ENCODE data around the gene EHBP1.
A peak's percentile ranks its signal among the peaks of the same experiment; 100 is the strongest.

Gene EHBP1

GRCh38 chr2:62958206-62958605 is 252.7 kb downstream of the EHBP1 start:
- no peak for FAIRE-seq
- DNase-seq (ENCODE audit: insufficient read length, low spot score): no peak
- no peak for TF ChIP-seq CTCF (IDR thresholded peaks at IDR 0.05; ENCODE audit: insufficient read depth, missing control alignments)

DNA sequence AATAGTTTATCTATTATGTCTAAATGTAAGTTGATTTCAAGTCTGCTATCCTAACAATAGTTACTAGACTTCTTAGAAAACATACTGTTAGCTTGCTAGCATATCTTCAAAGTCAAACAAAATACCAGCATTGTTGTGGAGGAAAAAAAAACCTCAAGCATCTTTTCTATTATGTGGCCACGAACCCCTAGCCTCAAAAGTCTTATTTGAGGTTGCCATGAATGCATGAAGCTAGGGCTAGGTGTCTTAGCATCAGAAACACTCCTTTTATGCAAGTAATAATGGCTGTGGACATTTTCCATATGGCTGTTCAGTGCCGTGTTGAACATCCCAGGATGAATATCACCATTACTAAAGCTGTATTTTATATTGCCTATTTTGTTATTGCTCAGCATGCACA is 258.5 kb downstream of the EHBP1 start:
- FAIRE-seq (no peak), DNase-seq (ENCODE audit: insufficient read length, low spot score) (no peak)
- no peak for TF ChIP-seq CTCF (IDR thresholded peaks at IDR 0.05; ENCODE audit: insufficient read depth, missing control alignments)

- DNase-seq (ENCODE audit: insufficient read length, low spot score): no peak
- no peak for FAIRE-seq
- no peak for TF ChIP-seq CTCF (IDR thresholded peaks at IDR 0.05; ENCODE audit: insufficient read depth, missing control alignments)
Observed at GRCh38 chr2:62964671-62965070, 259.2 kb downstream of the EHBP1 start.

DNA sequence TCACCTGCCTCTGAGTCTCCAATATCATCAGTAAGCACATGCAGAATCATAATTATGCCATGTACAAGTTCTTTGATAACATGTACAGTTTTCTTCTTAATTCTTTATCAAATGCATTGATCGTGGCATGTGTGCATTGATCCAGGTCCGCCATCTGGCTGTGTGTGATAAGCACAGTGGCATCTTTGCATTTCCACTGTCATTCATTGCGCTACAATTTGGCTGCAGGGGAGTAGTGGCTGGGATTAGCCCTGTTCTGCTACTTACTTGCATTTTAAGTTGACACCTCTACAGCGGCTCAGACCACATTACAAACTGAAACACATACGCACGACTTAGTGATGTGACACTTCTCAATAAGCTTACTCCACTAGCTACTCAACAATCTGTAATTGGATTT is 261.5 kb downstream of the EHBP1 start:
- no peak for TF ChIP-seq CTCF (IDR thresholded peaks at IDR 0.05; ENCODE audit: insufficient read depth, missing control alignments)
- peak; percentile 94 for FAIRE-seq
- DNase-seq (ENCODE audit: insufficient read length, low spot score): no peak

DNA sequence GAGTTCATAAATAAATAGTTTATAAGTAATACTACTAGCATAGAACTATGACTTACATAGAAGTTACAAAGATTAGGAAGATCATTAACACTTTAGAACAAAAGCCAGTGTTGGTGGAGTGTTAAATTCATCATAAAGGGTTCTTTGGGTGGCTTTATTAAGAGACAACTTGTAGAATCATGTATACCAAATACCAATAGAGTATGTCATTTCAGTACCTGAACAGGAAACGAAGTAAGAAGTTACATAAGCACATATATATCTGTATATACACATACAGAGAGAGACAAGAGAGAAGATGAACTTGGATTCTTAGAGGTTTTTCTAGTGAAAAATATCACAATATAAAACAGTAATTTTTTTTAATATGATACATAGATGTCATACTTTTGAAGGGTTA is 262.7 kb downstream of the EHBP1 start:
- no peak for TF ChIP-seq CTCF (IDR thresholded peaks at IDR 0.05; ENCODE audit: insufficient read depth, missing control alignments)
- no peak for DNase-seq (ENCODE audit: insufficient read length, low spot score)
- no peak for FAIRE-seq

- no peak for TF ChIP-seq CTCF (IDR thresholded peaks at IDR 0.05; ENCODE audit: insufficient read depth, missing control alignments)
- no peak for FAIRE-seq
- no peak for DNase-seq (ENCODE audit: insufficient read length, low spot score)
Observed at GRCh38 chr2:62968668-62969067, 263.2 kb downstream of the EHBP1 start.

GRCh38 chr2:62971936-62972335 is 266.4 kb downstream of the EHBP1 start:
- DNase-seq (ENCODE audit: insufficient read length, low spot score) (no peak), FAIRE-seq (no peak)
- TF ChIP-seq CTCF (IDR thresholded peaks at IDR 0.05; ENCODE audit: insufficient read depth, missing control alignments): no peak
